DOHH2 (cell line): Measurements from ENCODE around the gene TNRC18.
"Not testable (repeated sequence)": the region's sequence is repeated elsewhere in the genome, so short reads cannot be mapped to it uniquely, and the experiment has no call there.

ENCODE experiments used
- H3F3A ChIP-seq: fragments of 200-600 bp; sonication (generic), shearing (Covaris generic); 2 replicates; pipeline ENCODE4 v1.6.0; 2016; ENCODE audit warnings: antibody characterized with exemption, mild to moderate bottlenecking; ENCODE audit not compliant: control insufficient read depth, insufficient read depth
- H3K27ac ChIP-seq: fragments of 200-600 bp; sonication (generic); 2 replicates; pipeline ENCODE4 v1.5.1; 2014; ENCODE audit warnings: low read depth, mild to moderate bottlenecking, low read length, moderate library complexity
- H3K27me3 ChIP-seq: fragments of 200-600 bp; sonication (generic); 2 replicates; pipeline ENCODE4 v1.6.1; 2014; ENCODE audit warnings: mild to moderate bottlenecking, low read length, mixed read lengths; ENCODE audit not compliant: control insufficient read depth
- H3K36me3 ChIP-seq: fragments of 200-600 bp; sonication (generic); 2 replicates; pipeline ENCODE4 v1.6.1; 2014; ENCODE audit warnings: mild to moderate bottlenecking, low read length, moderate library complexity, mixed read lengths; ENCODE audit not compliant: control insufficient read depth
- H3K4me1 ChIP-seq: fragments of 200-600 bp; sonication (generic); 2 replicates; pipeline ENCODE4 v1.6.1; 2014; ENCODE audit warnings: mild to moderate bottlenecking, low read length, mixed read lengths; ENCODE audit not compliant: control insufficient read depth
- H3K4me2 ChIP-seq: fragments of 200-600 bp; sonication (generic); 2 replicates; pipeline ENCODE4 v1.6.0; 2014; ENCODE audit warnings: mild to moderate bottlenecking, low read length, moderate library complexity
- H3K4me3 ChIP-seq: fragments of 200-600 bp; sonication (generic); 2 replicates; pipeline ENCODE4 v1.5.1; 2014; ENCODE audit warnings: mild to moderate bottlenecking, low read length, mixed read lengths
- H3K79me2 ChIP-seq: fragments of 200-600 bp; sonication (generic); 2 replicates; pipeline ENCODE4 v1.6.1; 2014; ENCODE audit warnings: mild to moderate bottlenecking, low read length, mixed read lengths; ENCODE audit not compliant: control insufficient read depth
- H3K9me2 ChIP-seq: fragments of 200-600 bp; sonication (generic); replicated peaks from 2 replicates; pipeline ENCODE4 v1.6.1; 2014; ENCODE audit warnings: mild to moderate bottlenecking, low read length, mixed read lengths; ENCODE audit not compliant: control insufficient read depth
- H3K9me3 ChIP-seq: fragments of 200-600 bp; sonication (generic); 2 replicates; pipeline ENCODE4 v1.6.1; 2014; ENCODE audit warnings: antibody characterized with exemption, low read length, mixed read lengths; ENCODE audit not compliant: control insufficient read depth, insufficient read depth
- H4K20me1 ChIP-seq: fragments of 200-600 bp; sonication (generic); 2 replicates; pipeline ENCODE4 v1.6.0; 2014; ENCODE audit warnings: low read depth, mild to moderate bottlenecking, antibody characterized with exemption, low read length, moderate library complexity; ENCODE audit not compliant: control insufficient read depth, insufficient read depth
- EZH2phosphoT487 ChIP-seq: fragments of 200-600 bp; sonication (generic); IDR thresholded peaks from 2 replicates; pipeline ENCODE4 v1.6.1; 2017; ENCODE audit warnings: borderline replicate concordance, mild to moderate bottlenecking, antibody characterized with exemption, low read length, moderate library complexity, mixed read lengths
- TF ChIP-seq, protein P1 (sequence below): fragments of 200-600 bp; sonication (generic); IDR thresholded peaks from one replicate; pipeline ENCODE4 v1.5.1; 2014; ENCODE audit warnings: antibody characterized with exemption, mild to moderate bottlenecking, low read depth, low read length; ENCODE audit not compliant: poor library complexity, severe bottlenecking

TNRC18 gene

DNA sequence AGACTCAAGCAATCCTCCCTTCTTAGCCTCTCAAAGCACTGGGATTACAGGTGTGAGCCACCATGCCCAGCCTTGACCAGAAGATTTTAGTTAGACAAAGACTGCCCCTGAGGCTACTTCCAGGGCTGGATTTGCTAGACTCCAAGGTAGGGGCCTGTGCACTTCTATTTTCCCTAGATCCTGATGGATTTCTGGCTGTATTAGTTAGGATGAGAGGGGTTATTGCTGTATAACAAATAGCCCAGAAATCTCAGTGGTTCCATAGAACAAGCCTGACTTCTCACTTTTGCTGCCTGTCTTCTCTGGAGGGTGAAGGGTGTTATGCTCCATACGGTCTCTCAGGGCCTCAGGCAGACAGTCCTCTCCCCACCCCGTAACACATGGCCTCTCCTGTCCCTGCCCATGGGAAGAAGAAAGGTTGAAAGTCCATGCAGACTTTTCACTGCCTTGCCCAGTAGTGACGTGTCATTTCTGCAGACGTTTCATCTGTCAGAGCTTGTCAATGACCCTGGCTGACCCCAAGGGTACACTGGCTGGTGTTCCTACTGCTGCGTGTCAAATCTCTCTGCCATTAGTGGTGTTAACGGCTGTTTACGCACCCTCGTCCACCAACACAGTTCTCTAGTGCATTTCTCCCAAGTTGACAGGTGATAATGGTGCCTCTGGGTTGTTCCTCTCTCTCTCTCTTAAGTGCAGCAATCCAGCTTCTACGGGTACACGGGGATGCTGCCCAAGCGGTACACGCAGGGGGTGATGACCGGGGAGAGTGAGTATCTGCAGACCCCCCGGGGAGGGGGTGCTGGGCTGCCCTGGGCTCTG, 129.3 kb downstream of the TNRC18 start:
- H3F3A ChIP-seq: no peaks in the 10 kb centered on the region
- H3K79me2 ChIP-seq: no peaks in the 10 kb centered on the region
- H3K4me3 ChIP-seq: no peak overlapping the region
- H3K27me3 ChIP-seq: peaks cover 5% of the 10 kb centered on the region
- H3K4me1 ChIP-seq: peaks cover 15% of the 10 kb centered on the region
- H3K9me2 ChIP-seq: no peaks in the 10 kb centered on the region
- TF ChIP-seq EZH2phosphoT487: no peak
- TF ChIP-seq, protein P1, sequence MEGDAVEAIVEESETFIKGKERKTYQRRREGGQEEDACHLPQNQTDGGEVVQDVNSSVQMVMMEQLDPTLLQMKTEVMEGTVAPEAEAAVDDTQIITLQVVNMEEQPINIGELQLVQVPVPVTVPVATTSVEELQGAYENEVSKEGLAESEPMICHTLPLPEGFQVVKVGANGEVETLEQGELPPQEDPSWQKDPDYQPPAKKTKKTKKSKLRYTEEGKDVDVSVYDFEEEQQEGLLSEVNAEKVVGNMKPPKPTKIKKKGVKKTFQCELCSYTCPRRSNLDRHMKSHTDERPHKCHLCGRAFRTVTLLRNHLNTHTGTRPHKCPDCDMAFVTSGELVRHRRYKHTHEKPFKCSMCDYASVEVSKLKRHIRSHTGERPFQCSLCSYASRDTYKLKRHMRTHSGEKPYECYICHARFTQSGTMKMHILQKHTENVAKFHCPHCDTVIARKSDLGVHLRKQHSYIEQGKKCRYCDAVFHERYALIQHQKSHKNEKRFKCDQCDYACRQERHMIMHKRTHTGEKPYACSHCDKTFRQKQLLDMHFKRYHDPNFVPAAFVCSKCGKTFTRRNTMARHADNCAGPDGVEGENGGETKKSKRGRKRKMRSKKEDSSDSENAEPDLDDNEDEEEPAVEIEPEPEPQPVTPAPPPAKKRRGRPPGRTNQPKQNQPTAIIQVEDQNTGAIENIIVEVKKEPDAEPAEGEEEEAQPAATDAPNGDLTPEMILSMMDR: no peak
- no peaks in the 10 kb centered on the region for H3K9me3 ChIP-seq
- no peaks in the 10 kb centered on the region for H4K20me1 ChIP-seq
- H3K4me2 ChIP-seq: no peak overlapping the region
- no peak overlapping the region for H3K27ac ChIP-seq
- no peaks in the 10 kb centered on the region for H3K36me3 ChIP-seq

DNA sequence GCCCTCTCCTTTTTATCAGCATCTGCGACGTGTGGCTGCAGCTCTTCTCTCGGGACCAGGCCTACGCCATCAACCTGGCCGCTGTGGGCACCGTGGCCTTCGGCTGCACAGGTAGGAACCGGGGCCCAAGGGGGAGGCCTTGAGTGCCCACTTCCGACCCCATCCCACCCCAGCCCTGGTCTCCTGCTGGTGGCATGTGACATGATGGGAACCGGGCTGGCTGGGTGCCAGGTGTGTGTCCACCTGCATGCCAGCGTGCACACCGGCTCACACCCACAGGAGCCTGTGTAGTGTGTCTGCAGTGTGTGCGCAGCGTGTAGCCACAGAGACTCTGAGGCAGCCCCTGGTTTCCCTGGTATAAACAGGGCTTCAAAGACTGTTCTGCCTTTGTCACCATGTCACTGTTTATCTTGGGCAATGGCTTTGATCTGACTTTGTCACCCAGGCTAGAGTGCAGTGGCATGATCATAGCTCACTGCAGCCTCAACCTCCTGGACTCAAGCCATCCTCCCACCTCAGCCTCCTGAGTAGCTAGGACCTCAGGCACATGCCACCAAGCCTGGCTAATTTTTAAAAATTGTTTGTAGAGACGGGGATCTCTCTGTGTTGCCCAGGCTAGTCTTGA, 131.8 kb downstream of the TNRC18 start:
- not testable (repeated sequence) for H3K4me3 ChIP-seq, H3K27ac ChIP-seq, H3K27me3 ChIP-seq

DNA sequence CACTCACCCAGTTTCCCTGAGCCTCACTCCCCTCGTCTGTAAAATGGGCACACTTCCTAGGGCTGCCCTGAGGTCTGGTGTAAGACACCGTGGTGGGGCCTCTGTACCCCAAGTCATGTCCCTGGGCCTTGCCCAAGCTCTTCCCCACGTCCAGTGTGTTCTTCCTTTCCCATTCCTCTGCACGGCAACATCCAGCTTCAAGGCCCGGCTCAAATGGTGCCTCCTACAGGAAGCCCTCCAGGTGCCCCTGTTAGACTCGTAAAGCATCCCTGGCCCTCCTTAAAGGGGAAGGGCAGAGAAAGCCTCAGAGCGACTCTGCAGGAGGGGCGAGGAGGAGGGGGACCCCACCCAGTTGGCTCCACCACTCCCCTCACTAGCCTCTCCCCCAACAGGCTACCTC, 132.3 kb downstream of the TNRC18 start:
- no peaks in the 10 kb centered on the region for H3K4me1 ChIP-seq
- no peaks in the 10 kb centered on the region for H3K27me3 ChIP-seq
- H3K9me3 ChIP-seq: no peaks in the 10 kb centered on the region
- no peak overlapping the region for H3K4me3 ChIP-seq
- H3K27ac ChIP-seq: no peak overlapping the region
- no peak overlapping the region for H3K4me2 ChIP-seq
- H3K9me2 ChIP-seq: no peaks in the 10 kb centered on the region
- no peaks in the 10 kb centered on the region for H4K20me1 ChIP-seq
- TF ChIP-seq EZH2phosphoT487: no peak
- TF ChIP-seq, protein P1: no peak
- H3K79me2 ChIP-seq: no peaks in the 10 kb centered on the region
- H3K36me3 ChIP-seq: no peaks in the 10 kb centered on the region
- no peaks in the 10 kb centered on the region for H3F3A ChIP-seq

More for the DNA sequence above, 131.8 kb downstream of the TNRC18 start:
- H3K4me2 ChIP-seq, H3K36me3 ChIP-seq, H3K79me2 ChIP-seq, H4K20me1 ChIP-seq, H3F3A ChIP-seq, H3K9me3 ChIP-seq, H3K9me2 ChIP-seq, H3K4me1 ChIP-seq: not testable (repeated sequence)

DNA sequence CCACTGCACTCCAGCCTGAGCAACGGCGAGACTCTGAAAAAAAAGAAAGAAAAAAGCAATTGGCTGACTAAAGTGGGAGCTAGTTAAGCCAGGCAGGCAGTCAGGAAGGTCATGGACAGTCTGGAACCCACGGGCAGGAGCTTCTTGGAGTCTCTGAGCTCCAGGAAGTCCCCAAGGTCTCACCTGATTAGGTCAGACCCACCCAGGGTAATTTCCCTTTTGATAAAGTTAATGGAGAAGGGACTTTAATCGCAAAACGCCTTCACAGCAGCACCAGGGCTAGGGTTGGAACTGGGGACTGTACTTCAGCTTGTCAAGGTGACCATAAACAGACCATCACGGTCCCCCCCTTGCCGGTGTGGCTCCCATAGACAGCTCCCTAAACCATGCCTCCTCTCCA, 134.3 kb downstream of the TNRC18 start:
- H3K4me2 ChIP-seq: no peak overlapping the region
- no peaks in the 10 kb centered on the region for H3K4me1 ChIP-seq
- no peak overlapping the region for H3K27ac ChIP-seq
- TF ChIP-seq, protein P1: no peak
- no peak for TF ChIP-seq EZH2phosphoT487
- no peaks in the 10 kb centered on the region for H3F3A ChIP-seq
- H3K9me3 ChIP-seq: no peaks in the 10 kb centered on the region
- no peaks in the 10 kb centered on the region for H4K20me1 ChIP-seq
- H3K9me2 ChIP-seq: no peaks in the 10 kb centered on the region
- H3K4me3 ChIP-seq: no peak overlapping the region
- H3K79me2 ChIP-seq: no peaks in the 10 kb centered on the region
- no peaks in the 10 kb centered on the region for H3K36me3 ChIP-seq
- H3K27me3 ChIP-seq: no peaks in the 10 kb centered on the region

DNA sequence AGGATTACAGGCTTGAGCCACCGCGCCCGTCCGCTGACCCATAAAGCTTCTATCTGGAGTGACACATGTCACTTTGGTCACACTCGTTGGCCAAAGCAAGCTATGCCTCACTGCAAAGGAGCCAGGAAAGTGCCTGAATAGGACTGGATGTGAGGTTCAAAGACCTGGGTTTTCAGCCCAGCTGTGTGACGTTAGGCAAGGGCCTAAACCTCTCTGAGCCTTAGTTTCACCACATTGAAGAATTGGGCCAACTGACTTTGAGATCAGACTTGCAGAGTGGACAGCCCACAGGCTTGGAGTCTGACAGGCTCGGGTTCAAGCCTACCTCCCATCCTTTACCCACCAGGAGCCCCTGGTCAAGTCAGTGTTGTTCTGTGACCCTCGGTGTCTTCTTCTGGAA, 135.1 kb downstream of the TNRC18 start:
- not testable (repeated sequence) for H3K27ac ChIP-seq, H3K9me2 ChIP-seq, H4K20me1 ChIP-seq, H3K9me3 ChIP-seq, H3K4me3 ChIP-seq, H3K27me3 ChIP-seq, H3K79me2 ChIP-seq, H3K4me1 ChIP-seq, H3F3A ChIP-seq, H3K4me2 ChIP-seq, H3K36me3 ChIP-seq
